C4-2B (cell line): ENCODE results near the gene SPSB1.

Experiments
- H3K27ac ChIP-seq: fragments of 450-650 bp; 2 replicates; pipeline ENCODE4 v1.5.1; 2017
- CTCF ChIP-seq: fragments of 450-650 bp; conservative IDR thresholded peaks from 2 replicates; pipeline ENCODE4 v1.5.1; 2017; ENCODE audit warnings: mild to moderate bottlenecking
- ZFX ChIP-seq: fragments of 450-650 bp; IDR thresholded peaks from 2 replicates; pipeline ENCODE4 v1.6.1; 2017

Gene SPSB1

GRCh38 chr1:9374748-9375341, 82.2 kb downstream of the SPSB1 start:
- TF ChIP-seq ZFX (no peak), CTCF (no peak)
- no peak overlapping the region for H3K27ac ChIP-seq

GRCh38 chr1:9375912-9376311, 83.2 kb downstream of the SPSB1 start:
- no peak overlapping the region for H3K27ac ChIP-seq
- TF ChIP-seq CTCF (no peak), ZFX (no peak)

- no peak for TF ChIP-seq ZFX
- no peak overlapping the region for H3K27ac ChIP-seq
Observed at GRCh38 chr1:9376430-9376829, 83.7 kb downstream of the SPSB1 start.

GRCh38 chr1:9376886-9377333, 84.2 kb downstream of the SPSB1 start:
- H3K27ac ChIP-seq, result no peak overlapping the region
- no peak for TF ChIP-seq CTCF
- TF ChIP-seq ZFX, result no peak

GRCh38 chr1:9378801-9379200, 86.1 kb downstream of the SPSB1 start:
- TF ChIP-seq CTCF (no peak), ZFX (no peak)
- no peak overlapping the region for H3K27ac ChIP-seq

- TF ChIP-seq CTCF (no peak), ZFX (no peak)
- H3K27ac ChIP-seq, result no peak overlapping the region
Observed at GRCh38 chr1:9380711-9381110, 88.0 kb downstream of the SPSB1 start.

- no peak for TF ChIP-seq CTCF
- no peak for TF ChIP-seq ZFX
- H3K27ac ChIP-seq, result no peak overlapping the region
Observed at GRCh38 chr1:9382643-9383491, 90.2 kb downstream of the SPSB1 start.

- TF ChIP-seq CTCF (no peak), ZFX (no peak)
- peak overlapping the region; percentile 64 for H3K27ac ChIP-seq
Observed at GRCh38 chr1:9384128-9384527, 91.4 kb downstream of the SPSB1 start.
